ENCODE measurements around the gene SPEM1. TPM values are rescaled to one million over a fixed set of nuclear protein-coding genes. Genes with fewer than 3 reads are reported as not detected.

SPEM1 gene
- polyA plus RNA-seq, 1 donor (not counting 4 experiments of a cell fraction or from before 2014, with no cell fraction given): not detected

DNA sequence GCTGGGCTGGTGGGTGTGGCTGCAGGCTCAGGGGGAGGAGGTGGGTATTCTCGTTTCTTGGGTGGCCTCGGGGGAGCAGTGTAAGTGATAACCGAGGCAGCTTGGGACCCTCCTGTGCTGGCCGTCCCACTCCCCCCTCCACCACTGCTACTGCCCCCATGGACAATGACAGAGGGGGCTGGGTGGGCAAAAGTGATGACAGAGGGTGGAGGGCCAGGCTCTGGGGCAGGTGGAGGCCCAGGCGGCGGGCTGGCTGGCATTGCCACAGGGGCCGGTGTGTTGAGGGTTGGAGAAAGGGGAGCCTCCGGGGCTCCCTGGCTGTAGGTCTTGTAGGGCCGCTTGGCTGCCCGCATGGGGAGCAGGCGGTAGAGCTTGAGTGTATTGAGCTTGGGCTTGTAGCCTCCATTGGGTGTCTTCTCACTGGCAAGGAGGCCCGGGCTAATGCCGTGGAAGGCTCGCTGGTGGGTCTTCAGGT lies 43.3 kb downstream of the SPEM1 start:
- H4K20me1 ChIP-seq (ENCODE audit: control insufficient read depth, extremely low read depth, insufficient read depth, low read length): no peaks in the 10 kb centered on the region
- DNase-seq (ENCODE audit: low read depth, low spot score): no peak
- no peak for FAIRE-seq
- no peaks in the 10 kb centered on the region for H3K9me3 ChIP-seq (ENCODE audit: control insufficient read depth, low read depth, low read length)
- no peaks in the 10 kb centered on the region for H3K27me3 ChIP-seq (ENCODE audit: control insufficient read depth, extremely low read depth, insufficient read depth, low read length)
- H3K9me1 ChIP-seq (ENCODE audit: control insufficient read depth, extremely low read depth, insufficient read depth, low read length): no peaks in the 10 kb centered on the region
- dilution Hi-C loops (cut with MboI; ENCODE audit: extremely low pct_ligation_motif_present, low sequenced_read_pairs): no loop called here
- peak overlapping the region; percentile 64 for H3K27ac ChIP-seq (ENCODE audit: control insufficient read depth, insufficient read depth, low read length)
- peak overlapping the region; percentile 22 for H3K9ac ChIP-seq (ENCODE audit: control insufficient read depth, extremely low read depth, insufficient read depth, low read length)
- H3K79me2 ChIP-seq (ENCODE audit: control insufficient read depth, insufficient read depth, low read length): peaks cover 22% of the 10 kb centered on the region
- peaks cover 13 to 31% of the 10 kb centered on the region in 2 experiments for H3K36me3 ChIP-seq (ENCODE audit: control insufficient read depth in 2 of 2, extremely low read depth in 1 of 2, insufficient read depth in 2 of 2, low read length in 2 of 2)
- no peak overlapping the region for H2AFZ ChIP-seq (ENCODE audit: control insufficient read depth, low read length)
- no peak for TF ChIP-seq CTCF (optimal IDR thresholded peaks at IDR 0.05 in 1 of 3, IDR thresholded peaks at IDR 0.05 in 1 of 3, conservative IDR thresholded peaks at IDR 0.05 in 1 of 3; ENCODE audit: extremely low read depth in 1 of 3, insufficient read depth in 2 of 3, low read length in 3 of 3)
- no peak for TF ChIP-seq EZH2 (IDR thresholded peaks at IDR 0.05; ENCODE audit: low read length)
- no peak overlapping the region for H3K4me3 ChIP-seq (ENCODE audit: control insufficient read depth in 2 of 3, extremely low read depth in 1 of 3, insufficient read depth in 2 of 3, low read depth in 1 of 3, low read length in 3 of 3)
- peaks cover 24% of the 10 kb centered on the region for H3K4me1 ChIP-seq (ENCODE audit: control insufficient read depth, extremely low read depth, insufficient read depth, low read length)
- no peak overlapping the region for H3K4me2 ChIP-seq (ENCODE audit: control insufficient read depth, extremely low read depth, insufficient read depth, low read depth, low read length)

GRCh38 chr17:7464081-7464480 lies 44.0 kb downstream of the SPEM1 start:
- TF ChIP-seq EZH2 (IDR thresholded peaks at IDR 0.05; ENCODE audit: low read length): no peak
- peak in 1 of 3 experiments; percentile 25 for TF ChIP-seq CTCF (optimal IDR thresholded peaks at IDR 0.05 in 1 of 3, IDR thresholded peaks at IDR 0.05 in 1 of 3, conservative IDR thresholded peaks at IDR 0.05 in 1 of 3; ENCODE audit: extremely low read depth in 1 of 3, insufficient read depth in 2 of 3, low read length in 3 of 3)
- H3K9me1 ChIP-seq (ENCODE audit: control insufficient read depth, extremely low read depth, insufficient read depth, low read length): no peaks in the 10 kb centered on the region
- H3K4me1 ChIP-seq (ENCODE audit: control insufficient read depth, extremely low read depth, insufficient read depth, low read length): peaks cover 24% of the 10 kb centered on the region
- peaks cover 18 to 34% of the 10 kb centered on the region in 2 experiments for H3K36me3 ChIP-seq (ENCODE audit: control insufficient read depth in 2 of 2, extremely low read depth in 1 of 2, insufficient read depth in 2 of 2, low read length in 2 of 2)
- no peaks in the 10 kb centered on the region for H3K27me3 ChIP-seq (ENCODE audit: control insufficient read depth, extremely low read depth, insufficient read depth, low read length)
- H3K9me3 ChIP-seq (ENCODE audit: control insufficient read depth, low read depth, low read length): no peaks in the 10 kb centered on the region
- DNase-seq (ENCODE audit: low read depth, low spot score) (no peak), FAIRE-seq (peak; percentile 26)
- H3K9ac ChIP-seq (ENCODE audit: control insufficient read depth, extremely low read depth, insufficient read depth, low read length): peak overlapping the region; percentile 22
- dilution Hi-C loops (cut with MboI; ENCODE audit: extremely low pct_ligation_motif_present, low sequenced_read_pairs): no loop called here
- no peak overlapping the region for H3K4me3 ChIP-seq (ENCODE audit: control insufficient read depth in 2 of 3, extremely low read depth in 1 of 3, insufficient read depth in 2 of 3, low read depth in 1 of 3, low read length in 3 of 3)
- peak overlapping the region; percentile 9 for H2AFZ ChIP-seq (ENCODE audit: control insufficient read depth, low read length)
- peaks cover 29% of the 10 kb centered on the region for H3K79me2 ChIP-seq (ENCODE audit: control insufficient read depth, insufficient read depth, low read length)
- peak overlapping the region; percentile 64 for H3K27ac ChIP-seq (ENCODE audit: control insufficient read depth, insufficient read depth, low read length)
- no peak overlapping the region for H3K4me2 ChIP-seq (ENCODE audit: control insufficient read depth, extremely low read depth, insufficient read depth, low read depth, low read length)
- no peaks in the 10 kb centered on the region for H4K20me1 ChIP-seq (ENCODE audit: control insufficient read depth, extremely low read depth, insufficient read depth, low read length)

All from keratinocyte (primary cell).